ENCODE measurements around the gene RNF40. TPM values are rescaled to one million over a fixed set of nuclear protein-coding genes. Genes with fewer than 3 reads are reported as not detected.

Gene RNF40
- total RNA-seq, 1 experiment from 2014 or later = 130 TPM

DNA sequence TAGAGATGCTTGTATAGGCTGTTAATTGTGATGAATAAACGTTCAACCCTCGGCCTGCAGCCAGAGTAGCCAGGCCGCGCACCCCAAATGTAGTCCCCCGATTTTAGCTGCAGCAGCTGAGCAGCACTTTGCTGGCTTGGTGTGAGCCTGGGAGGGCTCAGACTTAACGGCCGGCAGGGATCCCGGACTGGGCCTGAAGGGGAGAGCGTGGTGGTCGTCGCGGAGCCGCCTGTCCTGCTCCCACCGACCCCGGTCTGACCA is 12.9 kb downstream of the RNF40 start:
- no TSS peak for BruUV-seq (replicated peaks)
- intact Hi-C loops (cut with micrococcal nuclease; ENCODE audit: unreplicated experiment) = no loop called here
- CTCF ChIA-PET = interaction anchor here (0.6 to 1.0 kb wide), 4 partner anchors 27 to 39 kb away, joined by 3 to 6 read pairs (median 4); partner anchors contain the start of gene PHKG2
- DNase-seq = no peak
- H3K27ac Mint-ChIP-seq (ENCODE audit: unreplicated experiment) = peak overlapping the region; percentile 84
- H3K36me3 Mint-ChIP-seq (ENCODE audit: insufficient read depth, unreplicated experiment) = peaks cover 87% of the 10 kb centered on the region
- TF ChIP-seq, protein P1, sequence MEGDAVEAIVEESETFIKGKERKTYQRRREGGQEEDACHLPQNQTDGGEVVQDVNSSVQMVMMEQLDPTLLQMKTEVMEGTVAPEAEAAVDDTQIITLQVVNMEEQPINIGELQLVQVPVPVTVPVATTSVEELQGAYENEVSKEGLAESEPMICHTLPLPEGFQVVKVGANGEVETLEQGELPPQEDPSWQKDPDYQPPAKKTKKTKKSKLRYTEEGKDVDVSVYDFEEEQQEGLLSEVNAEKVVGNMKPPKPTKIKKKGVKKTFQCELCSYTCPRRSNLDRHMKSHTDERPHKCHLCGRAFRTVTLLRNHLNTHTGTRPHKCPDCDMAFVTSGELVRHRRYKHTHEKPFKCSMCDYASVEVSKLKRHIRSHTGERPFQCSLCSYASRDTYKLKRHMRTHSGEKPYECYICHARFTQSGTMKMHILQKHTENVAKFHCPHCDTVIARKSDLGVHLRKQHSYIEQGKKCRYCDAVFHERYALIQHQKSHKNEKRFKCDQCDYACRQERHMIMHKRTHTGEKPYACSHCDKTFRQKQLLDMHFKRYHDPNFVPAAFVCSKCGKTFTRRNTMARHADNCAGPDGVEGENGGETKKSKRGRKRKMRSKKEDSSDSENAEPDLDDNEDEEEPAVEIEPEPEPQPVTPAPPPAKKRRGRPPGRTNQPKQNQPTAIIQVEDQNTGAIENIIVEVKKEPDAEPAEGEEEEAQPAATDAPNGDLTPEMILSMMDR (IDR thresholded peaks at IDR 0.05; ENCODE audit: unreplicated experiment) = no peak
- peaks cover 33% of the 10 kb centered on the region for H3K4me1 Mint-ChIP-seq (ENCODE audit: low read depth, unreplicated experiment)
- no peaks in the 10 kb centered on the region for H3K9me3 Mint-ChIP-seq (ENCODE audit: low read depth, unreplicated experiment)
- peak overlapping the region; percentile 90 for H3K4me3 Mint-ChIP-seq (ENCODE audit: low read depth, unreplicated experiment)
- H3K27me3 Mint-ChIP-seq (ENCODE audit: unreplicated experiment) = no peaks in the 10 kb centered on the region

DNA sequence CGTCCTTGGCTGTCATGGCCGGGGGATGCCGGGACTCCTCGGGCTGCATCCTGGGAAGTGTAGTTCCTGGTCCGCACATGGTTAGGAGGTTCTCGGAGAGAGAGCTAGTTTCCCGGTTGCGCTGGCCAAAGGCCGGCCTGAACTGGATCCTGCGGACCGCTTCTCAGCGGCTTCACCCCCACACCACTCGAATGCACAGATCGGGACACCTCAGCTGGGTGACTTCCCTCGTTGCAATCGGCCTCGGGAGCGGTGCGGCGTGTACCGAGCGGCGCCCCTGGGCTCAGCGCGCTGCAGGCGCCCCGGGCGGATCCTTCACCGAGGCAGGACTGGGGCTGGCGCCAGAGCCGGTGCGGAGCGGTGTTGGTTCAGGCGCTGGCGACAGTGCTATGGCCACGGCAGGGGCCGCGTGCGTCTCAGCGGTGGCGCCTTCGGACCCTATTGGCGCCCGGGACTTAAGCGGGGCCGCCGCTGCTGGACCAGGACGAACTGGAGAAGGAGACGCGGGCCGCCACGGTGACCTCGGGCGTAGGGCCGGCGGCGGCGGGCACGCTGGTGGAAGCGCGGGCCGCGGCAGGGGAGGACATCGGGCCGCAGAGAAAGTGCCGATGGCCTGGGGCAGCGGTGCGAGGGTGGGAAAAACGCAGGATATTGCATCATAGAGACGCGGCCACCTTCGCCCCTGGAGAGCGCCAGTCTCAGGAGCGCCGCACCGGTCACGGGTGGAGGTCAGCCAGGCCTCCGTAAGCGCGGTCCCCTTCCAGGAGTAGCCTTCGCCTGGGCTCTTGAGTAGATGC is 13.5 kb downstream of the RNF40 start:
- intact Hi-C loops (cut with micrococcal nuclease; ENCODE audit: unreplicated experiment) = no loop called here

DNA sequence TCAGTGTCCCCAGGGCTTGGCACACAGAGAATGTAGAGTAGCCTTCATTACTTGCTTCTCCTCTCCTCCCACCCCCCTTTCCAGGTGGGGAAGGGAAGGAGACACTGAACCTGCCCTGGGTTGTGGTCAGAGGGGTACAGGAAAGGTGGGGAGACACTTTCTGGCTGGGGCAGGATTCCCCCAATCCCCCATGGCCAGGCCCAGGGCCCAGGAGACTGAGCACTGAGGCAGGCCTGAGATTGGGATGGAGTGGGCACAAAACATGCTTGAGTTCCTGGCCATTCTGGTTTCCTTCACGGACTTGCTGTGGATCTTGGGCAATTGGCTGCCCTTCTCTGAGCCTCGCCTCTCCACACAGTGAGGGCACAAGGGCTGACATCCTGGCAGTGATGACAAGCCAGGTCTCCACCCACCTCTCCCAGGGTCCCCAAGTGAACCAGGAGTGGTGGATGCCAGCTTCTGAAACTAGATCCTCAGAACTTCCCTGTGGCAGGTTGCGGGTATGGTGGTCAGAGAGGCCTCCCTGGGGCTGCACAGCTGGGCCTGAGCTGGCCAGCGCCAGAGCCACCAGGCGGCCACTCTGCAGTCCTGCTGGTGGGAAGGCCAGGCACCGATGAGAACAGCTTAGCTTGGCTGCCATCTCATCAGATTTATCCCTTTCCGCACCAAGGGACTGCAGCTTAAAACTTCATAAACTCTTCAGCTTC is 15.6 kb downstream of the RNF40 start:
- DNase-seq = no peak
- CTCF ChIA-PET = no interaction called here
- peak overlapping the region; percentile 84 for H3K27ac Mint-ChIP-seq (ENCODE audit: unreplicated experiment)
- BruUV-seq (replicated peaks) = no TSS peak
- peaks cover 27% of the 10 kb centered on the region for H3K4me1 Mint-ChIP-seq (ENCODE audit: low read depth, unreplicated experiment)
- intact Hi-C loops (cut with micrococcal nuclease; ENCODE audit: unreplicated experiment) = no loop called here
- no peaks in the 10 kb centered on the region for H3K27me3 Mint-ChIP-seq (ENCODE audit: unreplicated experiment)
- TF ChIP-seq, protein P1 (IDR thresholded peaks at IDR 0.05; ENCODE audit: unreplicated experiment) = no peak
- H3K36me3 Mint-ChIP-seq (ENCODE audit: insufficient read depth, unreplicated experiment) = peaks cover 84% of the 10 kb centered on the region
- no peaks in the 10 kb centered on the region for H3K9me3 Mint-ChIP-seq (ENCODE audit: low read depth, unreplicated experiment)
- peak overlapping the region; percentile 90 for H3K4me3 Mint-ChIP-seq (ENCODE audit: low read depth, unreplicated experiment)

More for the DNA sequence above, 13.5 kb downstream of the RNF40 start:
- Mint-ChIP-seq H3K4me1 (ENCODE audit: low read depth, unreplicated experiment) (peaks cover 33% of the 10 kb centered on the region), H3K27me3 (ENCODE audit: unreplicated experiment) (no peaks in the 10 kb centered on the region), H3K36me3 (ENCODE audit: insufficient read depth, unreplicated experiment) (peaks cover 91% of the 10 kb centered on the region), H3K27ac (ENCODE audit: unreplicated experiment) (peak overlapping the region; percentile 84), H3K9me3 (ENCODE audit: low read depth, unreplicated experiment) (no peaks in the 10 kb centered on the region), H3K4me3 (ENCODE audit: low read depth, unreplicated experiment) (peak overlapping the region; percentile 90)
- BruUV-seq (replicated peaks) = no TSS peak
- peak; percentile 89 for DNase-seq
- TF ChIP-seq, protein P1 (IDR thresholded peaks at IDR 0.05; ENCODE audit: unreplicated experiment) = no peak
- CTCF ChIA-PET = interaction anchor here (0.6 to 1.0 kb wide), 4 partner anchors 28 to 39 kb away, joined by 3 to 6 read pairs (median 4); partner anchors contain the start of gene PHKG2

DNA sequence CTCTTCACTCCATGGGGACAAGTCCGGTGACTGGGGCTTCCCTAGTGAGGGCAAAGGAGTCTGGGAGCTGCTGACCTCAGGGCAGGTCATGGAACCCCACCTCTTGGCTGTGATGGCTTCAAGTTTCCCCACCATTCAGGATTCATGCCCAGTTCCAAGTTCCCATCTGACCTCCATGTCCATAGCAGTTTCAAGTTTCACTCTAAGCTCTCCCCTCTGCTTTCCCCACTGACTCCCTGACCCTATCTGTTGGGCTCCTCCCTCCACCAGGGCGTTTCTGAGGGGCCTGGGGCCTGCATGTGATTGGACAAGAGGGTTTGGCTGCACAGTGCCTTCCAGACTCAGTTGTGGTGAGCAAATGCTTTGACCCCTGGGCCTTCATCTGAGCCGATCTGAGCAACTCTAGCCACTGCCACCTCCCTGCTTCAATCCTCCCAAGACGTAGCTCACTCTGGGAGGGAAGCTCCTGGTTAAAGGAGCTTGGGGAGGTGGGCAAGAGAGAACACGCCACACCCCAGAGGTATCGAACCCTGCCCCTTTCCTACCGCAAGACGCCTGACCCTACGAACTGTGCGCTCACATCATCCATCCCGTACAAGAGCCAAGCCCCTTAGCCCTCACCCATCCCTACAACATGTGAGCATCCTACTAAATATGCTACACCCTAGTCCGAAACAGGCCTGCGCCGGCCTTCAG is 16.6 kb downstream of the RNF40 start:
- TF ChIP-seq, protein P1 (IDR thresholded peaks at IDR 0.05; ENCODE audit: unreplicated experiment) = no peak
- H3K9me3 Mint-ChIP-seq (ENCODE audit: low read depth, unreplicated experiment) = no peaks in the 10 kb centered on the region
- no peak overlapping the region for H3K4me3 Mint-ChIP-seq (ENCODE audit: low read depth, unreplicated experiment)
- H3K27me3 Mint-ChIP-seq (ENCODE audit: unreplicated experiment) = no peaks in the 10 kb centered on the region
- CTCF ChIA-PET = no interaction called here
- peaks cover 20% of the 10 kb centered on the region for H3K4me1 Mint-ChIP-seq (ENCODE audit: low read depth, unreplicated experiment)
- no peak for DNase-seq
- intact Hi-C loops (cut with micrococcal nuclease; ENCODE audit: unreplicated experiment) = no loop called here
- H3K36me3 Mint-ChIP-seq (ENCODE audit: insufficient read depth, unreplicated experiment) = peaks cover 84% of the 10 kb centered on the region
- H3K27ac Mint-ChIP-seq (ENCODE audit: unreplicated experiment) = peak overlapping the region; percentile 35
- no TSS peak for BruUV-seq (replicated peaks)

All from Calu3 (cell line).